NCI-H1092 treated with DMSO at 0.1 percent for 48 hours (cell line): ENCODE measurements around the gene KRTAP3-1.

ENCODE experiments used
- DNase-seq: peaks from one replicate; lab custom pipeline; 2025; lab: John Stamatoyannopoulos, UW

KRTAP3-1 gene

GRCh38 chr17:40978575-40979151 is 30.3 kb downstream of the KRTAP3-1 start:
- DNase-seq, result no peak

- DNase-seq, result no peak
Measured at GRCh38 chr17:40975516-40975915, 33.4 kb downstream of the KRTAP3-1 start.

GRCh38 chr17:40974366-40974765 is 34.6 kb downstream of the KRTAP3-1 start:
- DNase-seq, result no peak

- no peak for DNase-seq
Measured at GRCh38 chr17:40967582-40967981, 41.3 kb downstream of the KRTAP3-1 start.

GRCh38 chr17:40966848-40967247 is 42.1 kb downstream of the KRTAP3-1 start, which contains the start of gene KRT39:
KRT39 (minus strand) TSS chr17:40966948; CDS start chr17:40966856, 92 bp downstream.
- DNase-seq, result no peak

GRCh38 chr17:40963838-40964237 is 45.1 kb downstream of the KRTAP3-1 start:
- no peak for DNase-seq

- no peak for DNase-seq
Measured at GRCh38 chr17:40962059-40962561, 46.8 kb downstream of the KRTAP3-1 start.

- no peak for DNase-seq
Measured at GRCh38 chr17:40961591-40961990, 47.3 kb downstream of the KRTAP3-1 start.

- no peak for DNase-seq
Measured at GRCh38 chr17:40960144-40960543, 48.8 kb downstream of the KRTAP3-1 start.
